Stimulated activated CD4-positive, alpha-beta T cell treated with anti-CD3 and anti-CD28 coated beads, Interleukin-2, amount 100 ng/mL, for 4 hours (primary cell): ENCODE data around the gene C1orf141.
"Not testable (repeated sequence)": the region's sequence is repeated elsewhere in the genome, so short reads cannot be mapped to it uniquely, and the experiment has no call there.

Source experiments
- DNase-seq: peaks from one replicate; pipeline ENCODE4 v3.0.0-alpha.2; 2020; ENCODE audit warnings: low read depth

C1orf141 gene

GRCh38 chr1:67142931-67143330, 8.2 kb upstream of the C1orf141 start:
- DNase-seq: no peak

- DNase-seq: not testable (repeated sequence)
These were observed 7.1 kb upstream of the C1orf141 start for GRCh38 chr1:67141832-67142231.

GRCh38 chr1:67140460-67140859, 5.7 kb upstream of the C1orf141 start:
- no peak for DNase-seq

GRCh38 chr1:67138813-67139499, 4.2 kb upstream of the C1orf141 start:
- no peak for DNase-seq

GRCh38 chr1:67137307-67137753, 2.6 kb upstream of the C1orf141 start:
- no peak for DNase-seq

- no peak for DNase-seq
These were observed 584 bp upstream of the C1orf141 start for GRCh38 chr1:67135354-67135753.

- DNase-seq: no peak
These were observed 1.6 kb downstream of the C1orf141 start for GRCh38 chr1:67133177-67133576.

- no peak for DNase-seq
These were observed 4.1 kb downstream of the C1orf141 start for GRCh38 chr1:67130673-67131072.

GRCh38 chr1:67126974-67127373, 7.8 kb downstream of the C1orf141 start:
- no peak for DNase-seq

- no peak for DNase-seq
These were observed 8.5 kb downstream of the C1orf141 start for GRCh38 chr1:67126111-67126746.

- no peak for DNase-seq
These were observed 10.3 kb downstream of the C1orf141 start for GRCh38 chr1:67124455-67124854.

GRCh38 chr1:67120855-67121619, 13.7 kb downstream of the C1orf141 start:
- no peak for DNase-seq

- DNase-seq: no peak
These were observed 16.1 kb downstream of the C1orf141 start for GRCh38 chr1:67118646-67119045.

GRCh38 chr1:67118191-67118590, 16.6 kb downstream of the C1orf141 start:
- no peak for DNase-seq

- DNase-seq: no peak
These were observed 20.6 kb downstream of the C1orf141 start for GRCh38 chr1:67114162-67114561.

GRCh38 chr1:67110352-67110751, 24.4 kb downstream of the C1orf141 start:
- DNase-seq: no peak

GRCh38 chr1:67105508-67105907, 29.3 kb downstream of the C1orf141 start:
- no peak for DNase-seq

GRCh38 chr1:67103548-67103947, 31.2 kb downstream of the C1orf141 start:
- no peak for DNase-seq

GRCh38 chr1:67100833-67101232, 33.9 kb downstream of the C1orf141 start:
- DNase-seq: no peak

- DNase-seq: no peak
These were observed 37.5 kb downstream of the C1orf141 start for GRCh38 chr1:67097305-67097704.

- no peak for DNase-seq
These were observed 40.6 kb downstream of the C1orf141 start for GRCh38 chr1:67094191-67094590.

GRCh38 chr1:67089685-67090208, 45.0 kb downstream of the C1orf141 start:
- DNase-seq: no peak

- no peak for DNase-seq
These were observed 46.3 kb downstream of the C1orf141 start for GRCh38 chr1:67088440-67088839.
